GM21717 (cell line): ENCODE results near the gene ARHGEF25.
"Not testable (repeated sequence)": the region's sequence is repeated elsewhere in the genome, so short reads cannot be mapped to it uniquely, and the experiment has no call there.

Source experiments
- ATAC-seq: cut with Tn5 transposase; IDR thresholded peaks from one replicate; pipeline ENCODE4 v1.9.1; 2021; ENCODE audit warnings: mild to moderate bottlenecking, moderate library complexity; ENCODE audit not compliant: unreplicated experiment

ARHGEF25 gene

DNA sequence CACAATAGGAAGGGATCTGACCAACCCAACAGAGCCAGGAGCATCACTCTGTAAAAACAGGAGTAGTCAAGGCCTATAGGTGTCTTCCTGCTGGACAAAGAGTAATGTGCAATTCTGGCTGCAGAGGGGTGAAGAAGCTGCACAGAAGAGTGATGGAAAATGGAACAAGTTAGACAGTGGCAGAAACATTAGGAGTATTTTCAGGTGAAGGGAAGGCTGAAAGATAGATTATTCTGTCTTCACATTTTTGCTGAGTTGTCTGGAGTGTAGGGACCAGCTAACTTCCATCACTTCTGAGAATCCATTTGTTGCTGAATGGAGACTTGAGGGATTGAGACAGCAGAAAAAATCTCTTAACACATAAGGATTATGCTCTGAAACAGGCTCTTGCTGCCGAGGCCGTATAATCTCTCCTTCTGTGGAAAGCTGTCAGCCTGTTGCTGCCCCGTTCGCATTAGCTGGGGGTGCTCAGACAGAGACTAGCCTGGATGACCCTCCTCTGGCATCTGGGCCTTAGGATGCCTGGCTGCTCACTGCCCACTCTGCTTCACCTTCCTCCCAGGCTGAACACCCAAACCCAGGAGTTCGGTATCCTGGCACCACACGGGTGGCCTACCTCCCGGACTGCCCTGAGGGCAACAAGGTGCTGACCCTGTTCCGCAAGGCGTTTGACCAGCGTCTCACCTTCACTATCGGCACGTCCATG, 3.1 kb upstream of the ARHGEF25 start:
- no peak for ATAC-seq

DNA sequence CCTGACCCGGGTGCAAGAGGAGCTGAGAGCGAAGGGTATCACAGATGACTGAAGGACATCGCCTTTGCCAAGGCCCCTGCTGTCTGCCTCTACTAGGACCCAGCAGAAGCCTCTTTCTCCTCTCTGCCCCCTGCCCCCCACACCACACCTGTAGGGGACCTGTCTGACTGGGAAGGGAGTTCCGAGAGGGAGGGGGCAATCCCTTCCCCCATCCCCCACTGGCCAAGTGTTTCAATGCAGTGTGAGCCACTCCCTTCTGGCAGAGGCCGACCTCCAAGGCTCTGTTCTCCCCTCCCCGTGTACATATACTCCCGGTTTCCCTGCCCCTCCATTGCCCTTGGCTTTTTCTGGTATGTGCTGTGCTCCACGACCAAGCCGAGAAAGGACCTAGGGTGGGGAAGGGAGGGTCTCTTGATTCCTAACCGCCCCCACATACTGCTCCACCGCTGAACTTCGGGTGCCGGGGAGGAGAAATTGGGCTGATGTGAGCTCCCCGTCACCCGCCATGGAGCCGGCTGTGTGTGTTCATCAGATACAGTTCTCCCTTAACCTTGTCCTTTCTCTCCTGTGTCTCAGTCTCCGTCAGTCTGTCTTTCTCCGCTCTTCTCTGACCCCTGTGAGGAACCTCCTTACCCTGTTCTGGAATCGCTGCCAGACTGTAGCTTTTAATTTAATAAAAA, 2.0 kb upstream of the ARHGEF25 start:
- ATAC-seq: no peak

DNA sequence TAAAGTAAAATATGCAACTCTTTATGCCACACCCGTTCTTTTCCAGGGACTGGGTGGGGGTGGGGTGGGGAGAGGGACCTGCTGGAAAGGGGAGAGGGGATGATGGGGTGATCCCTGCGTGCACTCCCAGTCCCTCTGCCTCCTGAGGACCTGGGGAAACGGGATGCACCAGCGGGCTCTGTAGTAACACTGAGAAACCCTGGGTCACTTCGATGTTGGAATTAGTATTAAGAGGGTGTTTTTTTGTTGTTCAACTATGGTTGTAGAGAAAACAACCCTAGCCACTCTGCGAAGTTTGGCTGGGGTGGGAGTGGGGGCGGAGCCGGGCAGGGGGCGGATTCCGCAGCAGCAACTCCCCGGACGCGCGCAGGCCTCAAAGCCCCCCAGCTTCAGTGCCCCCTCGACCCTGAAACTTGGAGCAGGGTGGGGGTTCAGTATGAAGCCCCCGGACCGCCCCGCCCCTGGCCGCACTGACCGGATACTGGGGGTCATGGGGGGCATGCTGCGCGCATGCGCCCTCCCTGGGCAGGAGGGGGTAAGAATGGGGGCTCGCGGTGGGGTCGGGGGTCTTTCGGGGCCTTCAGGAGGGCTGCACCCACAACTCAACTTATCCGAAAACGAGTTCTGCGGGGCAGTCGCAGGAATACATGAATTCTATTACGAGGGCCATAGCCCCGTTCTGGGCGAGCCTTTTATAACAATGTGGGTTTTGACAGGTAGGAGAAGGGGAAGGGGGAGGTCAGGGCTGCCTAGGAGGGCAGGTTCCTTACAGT, 1.3 kb upstream of the ARHGEF25 start:
- ATAC-seq: no peak

DNA sequence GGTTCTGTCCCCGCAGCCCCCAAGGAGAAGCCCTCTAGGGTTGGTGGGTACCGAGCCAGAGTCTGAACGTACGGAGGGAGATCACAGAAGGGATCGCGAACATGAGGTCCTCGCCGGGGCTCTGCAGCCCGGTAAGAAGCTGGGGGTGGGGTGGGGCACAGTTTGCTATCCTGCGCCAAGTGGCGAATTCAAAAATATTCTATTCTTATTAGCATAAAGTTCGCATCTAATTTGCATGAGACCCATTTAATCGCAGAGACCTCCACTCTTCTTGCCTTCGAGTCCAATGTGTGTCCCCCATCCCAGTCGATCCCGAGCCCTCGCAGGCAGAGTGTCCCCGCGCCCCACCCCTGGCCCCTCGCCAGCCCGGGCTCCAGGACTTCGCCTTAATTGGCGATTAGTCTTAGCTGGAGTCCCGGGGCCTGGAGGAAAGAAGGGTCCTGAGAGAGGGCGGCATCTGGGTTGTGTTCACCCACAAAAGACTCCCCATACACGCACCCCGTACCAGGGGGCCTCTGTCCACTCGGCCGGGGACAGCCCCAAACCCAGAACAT, 604 bp upstream of the ARHGEF25 start:
- no peak for ATAC-seq

DNA sequence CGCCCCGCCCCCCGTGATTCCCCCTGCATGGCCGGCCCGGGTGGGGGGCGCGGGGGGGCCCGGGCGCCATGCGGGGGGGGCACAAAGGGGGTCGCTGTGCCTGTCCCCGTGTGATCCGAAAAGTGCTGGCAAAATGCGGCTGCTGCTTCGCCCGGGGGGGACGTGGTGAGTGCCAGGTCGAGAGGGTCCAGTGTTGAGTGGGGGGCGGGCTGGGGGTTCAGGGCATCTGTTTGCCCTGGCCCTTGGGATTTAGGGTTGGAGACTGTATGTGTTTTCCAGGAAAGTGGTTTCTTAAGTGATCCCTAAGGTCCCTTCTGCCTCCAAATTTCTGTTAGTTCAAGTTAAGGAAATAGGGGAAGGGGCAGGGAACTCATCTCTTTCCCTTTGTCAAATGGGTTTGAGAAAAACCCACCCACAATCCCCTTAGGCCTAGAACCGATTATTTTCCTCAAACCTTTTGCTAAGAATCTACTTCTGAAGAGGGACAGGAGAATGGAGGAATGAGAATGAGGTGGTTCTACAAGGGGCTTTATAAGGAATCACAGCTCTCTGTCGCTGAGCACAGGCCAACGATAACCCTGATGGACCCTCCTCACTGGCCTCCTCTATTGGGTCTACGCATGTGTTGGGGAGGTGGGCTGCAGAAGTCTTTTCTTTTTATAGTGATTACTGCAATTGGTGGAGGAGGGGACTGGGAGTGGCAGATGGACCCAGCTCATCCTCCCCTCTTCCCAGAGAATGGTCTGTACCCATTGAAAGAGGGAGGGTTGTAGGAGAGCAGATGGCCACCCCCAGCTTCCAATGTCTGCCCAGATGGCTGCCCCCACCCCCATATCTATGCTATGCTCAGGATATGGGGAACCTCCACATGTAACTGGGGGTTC, 834 bp downstream of the ARHGEF25 start:
- ATAC-seq: no peak

DNA sequence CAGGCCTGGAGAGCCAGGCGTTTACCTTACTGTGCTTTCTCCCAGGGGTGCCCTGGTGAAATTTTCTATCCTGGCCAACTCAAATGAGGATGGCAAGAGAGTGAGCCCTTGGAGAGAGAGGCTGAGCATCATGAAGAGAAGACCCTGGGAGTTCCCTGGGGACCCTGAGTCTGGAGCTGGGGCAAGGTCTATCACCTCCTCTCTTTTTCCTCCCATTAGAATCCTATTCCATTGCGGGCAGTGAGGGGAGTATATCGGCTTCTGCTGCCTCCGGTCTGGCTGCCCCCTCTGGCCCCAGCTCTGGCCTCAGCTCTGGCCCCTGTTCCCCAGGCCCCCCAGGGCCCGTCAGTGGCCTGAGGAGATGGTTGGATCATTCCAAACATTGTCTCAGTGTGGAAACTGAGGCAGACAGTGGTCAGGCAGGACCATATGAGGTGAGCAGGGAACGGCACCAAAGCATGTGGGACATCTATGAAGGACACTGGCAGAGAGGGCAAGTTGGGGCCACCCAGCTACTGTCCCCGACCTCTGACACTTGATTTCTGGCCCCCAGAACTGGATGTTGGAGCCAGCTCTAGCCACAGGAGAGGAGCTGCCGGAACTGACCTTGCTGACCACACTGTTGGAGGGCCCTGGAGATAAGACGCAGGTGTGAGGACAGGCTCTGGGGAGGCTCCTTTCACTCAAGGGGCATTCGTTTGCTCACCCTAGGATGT, 1.6 kb downstream of the ARHGEF25 start:
- no peak for ATAC-seq

DNA sequence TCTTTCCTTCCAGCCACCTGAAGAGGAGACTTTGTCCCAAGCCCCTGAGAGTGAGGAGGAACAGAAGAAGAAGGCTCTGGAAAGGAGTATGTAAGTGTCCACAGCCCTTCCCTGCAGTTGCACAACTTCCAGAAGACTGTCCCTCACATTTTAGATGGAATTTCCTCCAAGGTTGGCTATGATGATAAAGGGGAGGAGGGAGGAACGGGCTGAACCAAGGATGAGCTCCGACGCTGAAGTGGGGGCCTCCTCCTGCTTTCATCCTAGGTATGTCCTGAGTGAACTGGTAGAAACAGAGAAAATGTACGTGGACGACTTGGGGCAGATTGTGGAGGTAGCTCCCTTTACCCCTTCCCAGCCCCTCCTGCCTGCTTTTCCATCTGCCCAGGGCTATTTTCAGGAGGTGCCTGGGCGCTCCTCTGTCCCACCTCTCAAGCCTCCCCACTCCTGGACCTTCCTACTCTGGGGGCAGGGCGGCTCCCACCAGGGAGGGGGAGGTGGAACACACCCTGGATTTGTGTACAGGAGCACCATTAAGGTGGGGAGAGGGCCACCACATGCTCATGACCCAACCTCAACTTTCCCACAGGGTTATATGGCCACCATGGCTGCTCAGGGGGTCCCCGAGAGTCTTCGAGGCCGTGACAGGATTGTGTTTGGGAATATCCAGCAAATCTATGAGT, 2.3 kb downstream of the ARHGEF25 start:
- no peak for ATAC-seq

DNA sequence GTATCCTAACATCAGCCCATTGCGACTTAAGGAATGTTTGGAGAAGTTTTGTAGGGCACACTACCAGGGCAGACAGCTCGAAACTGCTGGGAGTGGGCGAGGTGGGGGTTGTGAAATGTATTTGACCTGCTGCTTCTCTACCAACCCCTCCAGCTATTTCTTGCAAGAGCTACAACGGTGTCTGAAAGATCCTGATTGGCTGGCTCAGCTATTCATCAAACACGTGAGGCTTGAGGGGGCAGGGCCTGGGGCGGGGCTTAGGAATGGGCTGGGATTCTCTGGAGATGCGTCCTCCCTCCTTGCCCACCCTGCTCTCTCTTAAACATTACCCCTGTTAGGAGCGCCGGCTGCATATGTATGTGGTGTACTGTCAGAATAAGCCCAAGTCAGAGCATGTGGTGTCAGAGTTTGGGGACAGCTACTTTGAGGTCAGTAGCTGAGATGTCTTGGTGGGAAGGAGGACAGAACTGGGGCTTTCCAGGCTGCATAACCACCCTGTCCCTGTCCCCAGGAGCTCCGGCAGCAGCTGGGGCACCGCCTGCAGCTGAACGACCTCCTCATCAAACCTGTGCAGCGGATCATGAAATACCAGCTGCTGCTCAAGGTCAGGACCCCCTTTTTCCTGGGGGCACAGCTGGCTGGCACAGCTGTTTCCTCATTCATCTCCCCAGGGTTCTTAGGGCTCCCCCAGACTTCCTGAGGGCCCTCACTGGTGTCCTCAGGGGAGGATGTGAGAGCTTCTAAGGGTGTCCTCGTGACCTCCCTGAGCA, 3.1 kb downstream of the ARHGEF25 start:
- ATAC-seq: no peak

DNA sequence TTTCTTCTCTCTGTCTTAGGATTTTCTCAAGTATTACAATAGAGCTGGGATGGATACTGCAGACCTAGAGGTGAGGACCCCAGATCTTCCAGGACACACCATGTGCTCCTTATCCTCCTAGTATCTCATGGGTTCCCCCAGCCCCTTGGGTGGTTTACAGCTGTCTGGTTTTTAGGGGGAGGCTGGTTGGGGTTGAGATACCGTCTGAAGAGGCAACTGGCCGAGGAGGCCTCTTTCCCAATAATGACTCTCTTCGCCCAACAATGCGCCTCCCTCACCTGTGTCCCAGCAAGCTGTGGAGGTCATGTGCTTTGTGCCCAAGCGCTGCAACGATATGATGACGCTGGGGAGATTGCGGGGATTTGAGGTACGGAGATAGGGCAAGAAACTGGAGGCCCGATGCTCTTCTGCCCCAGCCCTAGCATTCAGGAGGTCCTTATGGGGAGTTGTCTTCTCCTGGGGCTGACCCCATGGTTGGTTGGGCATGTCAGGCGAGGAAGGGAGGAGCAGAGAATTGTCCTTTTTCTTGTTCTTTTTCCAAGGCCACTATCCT, 3.8 kb downstream of the ARHGEF25 start:
- no peak for ATAC-seq

DNA sequence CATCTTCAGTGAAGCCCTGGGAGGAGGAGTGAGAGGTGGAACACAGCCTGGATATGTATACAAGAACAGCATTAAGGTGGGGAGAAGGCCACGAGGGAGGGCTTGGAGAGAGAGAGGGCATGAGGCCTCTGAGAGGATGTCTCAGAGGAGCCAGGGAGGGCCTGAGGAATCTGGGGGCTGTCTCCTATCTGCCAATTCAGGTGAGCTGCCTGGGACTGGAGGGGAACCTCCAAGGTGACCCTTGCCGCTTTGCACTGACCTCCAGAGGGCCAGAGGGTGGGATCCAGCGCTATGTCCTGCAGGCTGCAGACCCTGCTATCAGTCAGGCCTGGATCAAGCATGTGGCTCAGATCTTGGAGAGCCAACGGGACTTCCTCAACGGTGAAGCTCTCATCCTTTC, 4.4 kb downstream of the ARHGEF25 start:
- ATAC-seq: no peak

DNA sequence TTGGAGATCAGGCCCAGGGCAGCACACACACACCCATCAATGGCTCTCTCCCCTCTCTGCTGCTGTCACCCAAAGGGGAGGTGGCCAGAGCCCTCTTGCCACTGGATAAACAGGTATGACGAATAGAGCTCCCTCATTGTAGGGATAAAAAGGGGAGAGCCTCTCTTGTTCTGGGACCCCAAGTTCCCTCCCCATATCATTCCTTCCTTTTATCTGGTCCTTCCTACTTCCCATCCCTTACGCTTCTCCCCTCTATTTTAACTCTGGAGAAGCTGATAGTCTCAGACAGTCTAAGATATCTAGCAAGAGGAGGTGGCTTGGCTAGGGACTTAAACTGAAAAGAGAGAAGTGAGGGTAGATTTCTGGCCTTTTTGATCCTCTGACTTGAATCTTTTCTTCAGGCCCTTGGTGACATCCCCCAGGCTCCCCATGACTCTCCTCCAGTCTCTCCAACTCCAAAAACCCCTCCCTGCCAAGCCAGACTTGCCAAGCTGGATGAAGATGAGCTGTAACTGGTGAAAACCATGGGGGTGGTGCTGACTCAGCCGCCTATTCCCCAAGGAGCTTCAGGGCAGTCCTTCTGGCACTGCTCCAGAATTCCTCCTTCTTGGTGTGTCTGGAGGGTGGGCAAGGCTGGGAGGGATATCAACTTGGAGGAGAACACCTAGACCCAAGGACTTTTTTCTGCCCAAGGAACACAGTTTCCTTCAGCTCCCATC, 5.3 kb downstream of the ARHGEF25 start:
- ATAC-seq: no peak

DNA sequence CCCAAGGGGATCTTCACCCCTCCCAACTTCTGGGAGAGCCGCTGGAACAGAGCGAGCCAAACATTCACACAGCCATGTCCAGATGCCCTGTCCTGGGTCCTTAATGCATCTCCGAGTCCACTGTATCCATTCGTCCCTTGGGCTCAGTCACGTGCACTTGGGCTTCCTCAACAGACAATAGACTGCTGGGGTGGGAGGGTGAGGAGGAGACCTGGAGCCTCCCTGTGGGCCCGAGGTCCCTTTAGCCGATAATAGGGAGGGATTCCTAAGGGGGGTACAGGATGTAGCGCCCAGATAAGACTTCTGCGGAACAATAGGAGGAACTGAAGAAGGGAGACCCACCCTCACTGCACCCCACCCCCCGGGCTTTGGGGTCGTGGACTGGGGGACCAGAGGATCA, 6.7 kb downstream of the ARHGEF25 start:
- ATAC-seq: no peak

DNA sequence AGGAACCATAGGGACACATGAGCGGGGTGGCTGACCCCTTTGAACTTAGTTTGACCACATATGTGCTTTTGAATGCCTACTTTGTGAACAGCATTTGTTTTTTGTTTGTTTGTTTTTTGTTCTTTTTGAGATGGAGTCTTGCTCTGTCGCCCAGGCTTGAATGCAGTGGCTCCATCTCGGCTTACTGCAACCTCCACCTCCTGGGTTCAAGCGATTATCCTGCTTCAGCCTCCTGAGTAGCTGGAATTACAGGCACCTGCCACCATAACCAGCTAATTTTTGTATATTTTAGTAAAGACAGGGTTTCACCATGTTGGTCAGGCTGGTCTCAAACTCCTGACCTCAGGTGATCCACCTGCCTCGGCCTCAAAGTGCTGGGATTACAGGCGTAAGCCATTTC, 7.2 kb downstream of the ARHGEF25 start:
- not testable (repeated sequence) for ATAC-seq

DNA sequence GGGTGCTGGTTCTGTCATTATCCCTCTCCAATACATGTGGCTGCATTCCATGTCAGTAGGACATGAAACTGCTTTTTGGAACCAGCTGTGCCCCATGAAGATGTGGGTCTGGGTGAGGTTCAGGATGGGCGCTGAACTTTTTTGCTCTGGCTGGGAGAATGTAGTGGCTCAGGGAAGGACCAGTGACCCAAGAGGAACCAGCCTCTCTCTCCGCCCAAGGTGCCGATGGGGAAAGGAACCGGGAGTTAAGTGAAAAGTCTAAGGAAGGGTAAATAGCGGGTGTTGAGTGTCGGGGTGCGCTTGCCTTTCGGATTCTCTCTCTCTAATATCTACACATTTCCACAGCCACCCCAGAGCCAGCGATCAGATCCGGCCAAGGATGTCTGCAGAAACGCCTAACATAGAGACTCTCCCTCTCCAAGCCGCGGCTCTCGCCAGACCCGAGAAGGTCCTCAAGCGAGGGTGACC, 7.8 kb downstream of the ARHGEF25 start:
- no peak for ATAC-seq

DNA sequence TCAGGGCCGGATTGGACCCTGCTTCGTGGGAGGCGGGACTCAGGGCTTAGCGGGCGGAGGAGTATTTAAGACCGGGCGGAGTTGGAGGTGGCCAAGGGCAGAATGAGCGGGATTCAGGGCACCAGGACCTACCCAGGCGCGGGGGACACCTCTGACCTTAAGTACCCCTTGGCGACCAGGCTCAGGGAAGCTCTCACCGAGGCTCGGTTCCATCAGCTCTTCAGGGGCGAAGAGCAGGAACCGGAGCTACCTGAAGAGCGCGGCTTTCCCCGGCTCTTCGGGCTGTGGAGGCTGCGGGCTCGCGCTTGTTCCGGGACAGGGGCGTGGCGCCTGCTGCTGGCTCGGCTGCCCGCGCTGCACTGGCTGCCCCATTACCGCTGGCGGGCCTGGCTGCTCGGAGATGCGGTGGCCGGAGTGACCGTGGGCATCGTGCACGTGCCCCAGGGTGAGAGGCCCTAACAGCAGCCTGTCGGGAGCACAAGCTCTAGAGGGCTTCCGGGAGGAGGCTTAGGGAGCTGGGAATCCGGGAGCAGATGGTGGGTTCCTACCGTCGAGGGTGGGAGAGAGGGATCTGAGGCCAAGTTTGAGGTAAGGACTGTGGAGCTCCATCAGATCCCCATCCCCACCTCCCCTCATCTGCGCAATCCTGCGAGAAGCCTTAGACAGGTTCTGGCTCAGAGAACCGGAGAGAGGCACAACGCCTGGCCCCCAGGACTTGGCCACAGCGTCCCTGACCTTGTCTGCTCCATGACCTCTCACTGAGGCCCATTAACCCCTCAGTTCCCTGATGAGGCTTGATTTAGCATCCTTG, 8.4 kb downstream of the ARHGEF25 start:
- no peak for ATAC-seq

DNA sequence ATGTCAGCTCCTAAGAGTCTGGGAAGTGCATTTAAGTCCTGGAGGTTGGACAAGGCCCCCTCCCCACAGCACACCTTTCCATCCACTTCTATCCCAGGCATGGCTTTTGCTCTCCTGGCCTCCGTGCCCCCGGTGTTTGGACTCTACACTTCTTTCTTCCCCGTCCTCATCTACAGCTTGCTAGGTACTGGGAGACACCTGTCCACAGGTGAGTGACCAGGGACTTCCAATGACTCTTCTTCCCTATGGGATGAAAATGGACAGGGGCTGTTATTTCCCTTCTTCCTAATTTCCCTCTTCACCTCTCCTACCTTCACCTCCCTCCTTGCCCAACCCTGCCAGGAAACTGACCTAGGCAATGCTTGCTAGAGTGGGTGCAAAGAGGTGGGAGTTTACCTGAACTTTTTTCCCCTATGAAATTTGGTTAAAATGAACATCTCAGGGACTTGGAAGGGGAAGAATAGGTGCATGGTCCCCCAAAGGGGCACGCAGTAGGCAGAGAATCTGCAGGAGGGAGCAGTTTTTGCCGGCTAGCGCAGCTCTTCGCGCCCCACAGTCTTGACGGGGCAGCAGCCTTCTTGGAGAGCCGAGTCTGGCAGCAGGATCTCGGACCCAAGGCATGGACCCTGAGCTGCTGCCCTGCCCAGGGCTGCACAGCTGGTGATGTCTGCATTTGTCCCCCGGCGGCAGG, 9.2 kb downstream of the ARHGEF25 start:
- ATAC-seq: no peak
